GM15510 (cell line): ENCODE results near the gene LTF.

Experiments used
- POLR2A ChIP-seq: IDR thresholded peaks from 3 replicates; pipeline ENCODE4 v1.6.1; 2011; ENCODE audit warnings: borderline replicate concordance; ENCODE audit not compliant: insufficient read length; ENCODE audit errors: extremely low read depth

Gene LTF

DNA sequence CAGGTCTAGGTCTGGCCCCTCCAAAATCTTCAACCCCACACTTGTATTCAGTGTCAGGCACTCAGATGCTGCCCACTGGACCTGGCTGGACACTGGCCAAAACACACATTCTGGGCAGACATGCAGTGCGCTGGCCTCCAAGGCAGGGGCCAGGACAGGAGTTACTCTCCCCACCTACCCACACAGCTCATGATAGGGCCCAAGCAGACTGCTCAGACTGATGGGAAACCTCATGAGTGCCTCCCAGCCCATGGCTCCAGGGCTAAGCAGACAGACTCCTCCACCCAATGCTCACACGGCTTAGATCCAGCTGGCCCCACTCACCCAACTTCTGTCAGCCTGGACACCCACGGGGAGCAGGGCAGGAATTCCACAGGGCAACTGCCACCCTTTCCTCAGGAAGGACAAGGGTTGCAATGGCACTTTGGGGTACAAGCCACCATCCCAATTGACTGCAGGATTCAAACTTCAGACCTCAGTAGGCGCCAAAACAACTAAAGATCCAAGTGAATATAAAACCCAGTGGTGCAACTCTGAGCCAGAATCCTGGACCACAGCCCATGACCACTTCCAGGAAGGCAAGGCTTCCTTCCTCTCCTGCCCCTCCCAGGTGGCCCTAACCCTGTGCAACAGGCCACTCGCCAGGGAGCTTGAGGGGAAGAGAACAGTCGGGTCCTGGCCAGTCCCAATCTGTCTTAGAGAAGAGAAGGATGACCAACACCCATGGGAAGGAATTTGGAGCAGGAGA, 1.4 kb downstream of the LTF start:
- TF ChIP-seq POLR2A: no peak

DNA sequence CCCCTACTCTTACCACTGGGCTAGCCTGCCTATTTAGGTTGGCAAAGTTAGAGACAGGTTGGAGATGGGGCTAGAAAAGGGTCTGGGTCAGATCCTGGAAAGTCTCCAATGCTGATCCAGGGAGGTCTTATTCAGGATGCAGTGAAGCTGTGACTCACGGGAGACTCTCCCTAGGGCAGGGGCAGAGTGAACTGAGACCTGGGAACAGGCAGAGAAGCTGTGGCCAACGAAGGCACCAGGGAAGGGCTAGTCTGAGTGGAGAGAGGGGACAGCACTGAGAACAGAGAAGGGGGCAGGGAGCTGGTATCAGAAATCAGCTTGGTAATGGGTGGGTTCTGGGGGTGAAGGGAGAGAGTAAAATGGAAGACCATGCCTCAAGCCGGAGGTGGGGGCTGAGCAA, 2.2 kb downstream of the LTF start:
- TF ChIP-seq POLR2A: no peak

DNA sequence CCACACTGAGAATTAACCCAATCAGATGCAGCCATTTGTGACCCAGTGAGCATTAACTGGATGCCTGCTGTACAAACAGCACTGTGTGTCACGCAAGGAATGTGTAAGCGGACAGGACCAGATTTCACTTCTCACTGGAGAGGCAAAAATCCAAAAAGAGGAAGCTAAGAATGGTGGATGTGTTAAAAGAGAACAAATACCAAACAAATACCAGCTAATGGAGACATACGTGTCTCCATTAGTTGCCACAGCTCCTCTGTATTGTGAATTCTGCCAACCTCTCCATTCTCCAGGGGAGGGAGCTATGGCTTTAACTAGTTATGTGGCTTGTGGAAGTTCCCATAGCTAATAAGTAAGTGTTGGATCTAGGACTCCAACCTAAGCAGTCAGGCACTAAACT, 2.6 kb downstream of the LTF start:
- no peak for TF ChIP-seq POLR2A

DNA sequence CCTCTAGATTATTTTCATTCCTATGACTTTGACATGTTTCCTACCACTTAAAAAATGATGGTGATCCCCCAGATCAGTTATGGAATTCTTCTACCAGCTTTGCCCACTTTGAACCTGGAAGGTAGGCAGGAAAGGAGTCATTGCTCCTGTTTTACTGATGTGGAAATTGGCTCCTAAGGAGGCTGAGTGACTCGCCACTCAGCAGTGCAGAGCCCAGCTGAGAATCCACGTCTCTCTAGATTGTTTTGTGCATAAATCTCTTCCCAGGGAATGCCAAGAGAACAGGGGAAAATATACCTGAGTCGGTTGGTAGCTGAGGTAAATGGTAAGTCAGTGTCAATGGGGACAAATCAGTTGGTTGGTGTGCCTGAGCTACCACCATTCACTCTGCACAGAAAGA, 4.7 kb downstream of the LTF start:
- no peak for TF ChIP-seq POLR2A

DNA sequence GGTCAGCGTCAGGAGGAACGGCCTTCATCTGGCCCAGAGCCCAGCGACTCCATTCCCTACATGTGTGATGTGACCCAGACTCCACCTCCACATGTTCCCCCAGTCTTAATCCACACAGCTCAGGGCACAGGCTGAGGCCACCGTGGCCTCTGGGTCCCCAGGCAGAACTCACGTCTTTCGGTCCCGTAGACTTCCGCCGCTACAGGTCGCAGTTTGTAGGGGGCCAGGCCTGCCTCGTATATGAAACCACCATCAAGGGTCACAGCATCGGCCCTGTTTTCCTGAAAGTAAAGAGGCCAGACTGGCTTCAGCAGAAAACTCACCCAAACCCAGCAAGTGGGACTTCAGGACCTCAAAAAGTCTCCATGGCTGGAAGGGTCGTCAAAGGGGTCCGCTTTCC, 8.6 kb downstream of the LTF start:
- TF ChIP-seq POLR2A: no peak

DNA sequence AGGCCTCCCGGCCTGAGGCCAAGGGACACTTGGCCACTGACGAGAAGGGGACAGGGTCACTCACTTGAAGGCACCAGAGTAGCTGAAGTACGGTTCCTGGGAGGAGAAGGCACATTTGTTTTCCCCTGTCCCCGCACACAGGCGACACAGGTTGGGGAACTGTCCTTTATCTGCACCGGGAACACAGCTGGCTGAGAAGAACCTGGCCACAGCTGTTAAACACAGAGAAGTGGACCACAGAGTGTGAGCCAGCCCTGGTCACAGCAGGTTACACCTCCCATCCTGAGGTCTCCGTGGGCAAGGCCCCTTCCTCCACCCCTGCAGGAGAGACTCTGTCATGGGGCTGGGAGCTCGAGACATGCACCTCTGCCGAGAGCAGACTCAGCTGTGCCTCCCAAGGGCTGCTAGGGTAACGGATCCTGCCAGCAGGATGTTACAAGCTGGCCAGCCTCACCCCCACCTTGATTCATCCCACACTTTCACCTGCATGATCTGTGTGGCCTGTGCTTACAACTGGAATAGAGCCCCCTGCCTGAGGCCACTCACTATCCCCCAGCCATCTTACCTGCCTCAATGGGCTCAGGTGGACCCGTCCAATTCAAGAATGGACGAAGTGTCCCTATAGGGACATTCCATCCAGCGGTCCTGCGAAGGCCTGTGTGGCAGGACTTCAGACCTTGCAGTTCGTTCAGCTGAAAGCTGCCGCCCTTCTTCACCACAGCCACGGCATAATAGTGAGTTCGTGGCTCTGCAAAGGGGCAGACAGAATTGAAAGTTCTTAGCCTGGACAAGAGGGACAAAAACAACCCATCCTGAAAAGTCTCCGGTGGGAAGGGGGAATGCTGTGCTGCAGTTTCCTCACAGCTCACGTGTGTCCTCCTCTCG, 9.2 kb downstream of the LTF start:
- no peak for TF ChIP-seq POLR2A

DNA sequence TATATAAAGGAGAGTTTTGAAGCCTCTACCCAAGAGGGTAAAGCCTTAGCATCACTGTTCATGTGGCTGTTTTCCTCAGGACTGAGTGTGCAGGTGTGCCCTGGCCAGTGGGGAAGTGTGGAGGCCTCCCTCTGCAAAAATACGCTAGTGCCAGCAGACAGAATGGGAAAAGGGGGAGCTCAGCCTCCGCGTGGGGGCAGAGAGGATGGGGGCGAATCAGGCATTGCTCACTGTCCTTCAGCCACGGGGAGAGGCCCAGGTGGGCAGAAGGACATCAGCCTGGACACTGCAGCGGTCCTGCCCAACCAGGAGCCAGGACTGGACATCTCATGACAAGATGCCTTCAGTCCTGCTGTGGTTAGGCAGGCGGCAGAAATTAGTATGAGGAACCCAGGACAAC, 10.1 kb downstream of the LTF start:
- no peak for TF ChIP-seq POLR2A

DNA sequence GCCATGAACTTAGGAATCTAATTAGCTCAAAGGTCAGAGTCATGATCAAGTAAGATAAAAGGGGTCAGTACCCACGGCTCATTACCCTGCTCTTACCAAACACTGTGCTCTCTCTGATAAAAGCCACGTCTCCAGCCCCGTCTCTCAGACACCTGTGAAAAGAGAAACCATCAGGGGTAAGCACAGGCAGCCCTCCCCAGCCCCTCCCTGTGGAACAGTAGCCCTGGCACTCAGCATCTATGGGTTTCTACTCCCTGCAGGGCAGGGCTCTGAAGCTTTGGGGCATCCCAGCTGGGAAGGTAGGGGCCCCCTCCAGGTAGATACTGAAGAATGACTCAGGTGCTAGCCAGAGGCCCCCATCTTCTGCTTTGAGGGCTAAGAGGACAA, 10.5 kb downstream of the LTF start:
- TF ChIP-seq POLR2A: no peak

DNA sequence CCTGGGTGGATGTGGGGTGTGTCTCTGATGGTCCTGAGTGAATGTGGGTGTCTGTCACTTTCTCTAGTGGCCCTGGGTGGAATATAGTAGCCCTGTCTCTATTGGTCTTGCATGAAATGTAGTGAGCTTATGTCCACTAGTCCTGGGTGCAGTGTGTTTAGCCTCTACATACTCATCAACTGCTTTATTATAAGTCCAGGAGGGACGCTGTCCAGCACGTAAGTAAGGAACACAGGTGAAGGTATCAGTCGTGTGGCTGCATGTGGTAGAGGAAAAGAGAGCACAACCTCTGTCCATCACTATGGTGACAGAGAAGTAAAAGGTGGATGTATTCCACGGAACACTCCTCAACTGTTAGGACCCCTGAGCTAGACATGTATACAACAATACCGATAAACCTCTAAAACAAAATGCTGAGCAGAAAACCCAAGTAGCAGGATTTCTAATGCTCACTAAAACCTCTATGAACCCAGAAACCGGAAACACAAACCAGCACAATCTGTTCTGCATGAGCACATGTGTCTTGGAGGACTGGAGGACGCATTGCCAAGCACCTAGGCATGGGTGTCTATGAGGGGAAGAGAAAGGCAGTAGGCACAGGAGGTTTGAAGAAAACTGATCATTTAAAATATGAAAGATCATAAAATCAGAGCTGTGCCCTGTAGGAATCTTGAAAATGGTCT, 11.0 kb downstream of the LTF start:
- no peak for TF ChIP-seq POLR2A

DNA sequence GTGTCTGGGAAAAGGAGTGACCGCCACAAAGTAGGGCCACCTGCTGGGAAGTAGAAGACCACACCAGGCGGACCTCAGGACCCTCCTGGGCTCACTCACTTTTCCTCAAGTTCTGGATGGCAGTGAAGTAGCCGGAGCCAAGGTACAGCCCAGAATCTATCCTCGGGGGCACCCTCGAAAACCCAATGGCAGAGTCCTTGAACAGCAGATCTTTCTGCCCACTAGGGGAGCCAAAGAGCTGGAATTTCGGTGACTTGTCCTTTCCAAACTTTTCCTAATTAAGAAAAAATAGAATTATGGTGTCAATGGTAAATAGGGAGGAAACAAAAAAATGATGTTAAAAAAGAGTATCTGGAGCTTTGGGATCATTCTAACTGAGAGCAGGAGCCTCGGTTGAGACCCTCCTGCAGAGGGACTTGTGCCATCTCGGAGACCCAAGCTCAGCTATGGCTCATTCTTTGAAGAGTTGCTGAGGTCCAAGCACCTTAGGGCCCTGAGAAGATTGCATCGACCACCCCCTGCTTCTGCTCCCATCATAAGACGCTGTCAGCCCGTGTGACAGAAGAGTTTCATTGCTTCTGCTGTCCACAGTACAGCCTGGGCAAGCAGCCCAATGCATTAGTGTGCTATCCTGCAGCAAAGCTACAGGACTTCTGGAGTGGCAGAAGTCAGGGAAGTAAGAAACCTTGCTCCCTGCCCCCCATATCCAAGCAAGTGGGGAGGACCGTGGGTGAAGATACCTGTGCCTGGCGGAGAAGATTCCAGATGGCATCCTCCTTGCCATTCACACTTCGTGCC, 14.8 kb downstream of the LTF start:
- TF ChIP-seq POLR2A: no peak

DNA sequence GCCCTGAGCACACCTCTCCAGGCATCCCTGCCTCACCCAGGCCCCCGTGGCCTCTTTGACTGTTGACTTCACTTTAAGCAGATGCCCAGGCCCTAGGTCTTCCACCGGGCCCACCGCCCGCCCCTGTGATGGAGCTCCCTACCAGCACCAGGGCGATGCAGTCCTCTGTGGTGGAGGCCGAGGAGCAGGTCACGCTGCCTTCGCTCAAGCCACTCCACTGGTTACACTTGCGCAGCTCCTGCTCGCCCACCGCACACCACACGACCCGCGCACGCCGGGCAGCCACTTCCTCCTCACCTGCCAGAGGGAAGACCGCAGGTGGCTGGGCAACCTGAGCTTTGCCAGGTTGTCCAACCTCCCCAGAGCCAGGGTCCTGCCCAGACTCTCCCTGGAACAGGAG, 16.0 kb downstream of the LTF start:
- TF ChIP-seq POLR2A: no peak

DNA sequence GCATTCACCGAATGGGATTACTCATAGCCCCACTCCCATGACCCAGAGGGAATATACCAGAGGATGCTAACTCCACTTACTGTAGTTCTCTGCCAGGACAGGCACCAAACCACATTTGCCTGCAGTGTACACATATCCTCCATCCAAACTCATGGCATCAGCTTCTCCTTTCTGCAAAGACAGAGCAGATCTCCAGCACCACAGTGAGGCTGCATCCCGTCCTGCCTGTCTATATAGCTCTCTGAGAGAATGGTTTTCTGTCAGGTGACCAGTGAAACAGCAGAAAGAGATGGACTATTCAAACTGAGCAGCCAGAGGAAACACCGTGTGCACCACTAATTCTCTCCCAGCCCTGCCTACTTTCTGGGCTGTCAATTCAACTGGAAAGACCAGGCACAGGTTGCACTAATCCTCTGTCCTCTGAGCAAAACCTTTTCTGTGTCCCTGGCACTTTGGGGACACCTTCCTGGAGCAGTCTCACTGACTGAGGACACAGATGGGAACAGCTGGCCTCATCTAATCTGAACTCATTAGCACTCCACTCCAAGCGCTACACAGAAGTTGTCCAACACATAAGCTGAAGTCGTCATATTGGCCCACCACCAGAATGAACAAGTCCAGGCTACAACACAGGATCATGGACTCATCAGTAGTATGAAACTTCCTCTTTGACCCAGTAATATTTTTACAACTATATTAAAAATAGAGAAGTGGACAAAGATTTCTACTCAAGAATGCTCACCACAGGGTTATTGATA, 17.3 kb downstream of the LTF start:
- TF ChIP-seq POLR2A: no peak

DNA sequence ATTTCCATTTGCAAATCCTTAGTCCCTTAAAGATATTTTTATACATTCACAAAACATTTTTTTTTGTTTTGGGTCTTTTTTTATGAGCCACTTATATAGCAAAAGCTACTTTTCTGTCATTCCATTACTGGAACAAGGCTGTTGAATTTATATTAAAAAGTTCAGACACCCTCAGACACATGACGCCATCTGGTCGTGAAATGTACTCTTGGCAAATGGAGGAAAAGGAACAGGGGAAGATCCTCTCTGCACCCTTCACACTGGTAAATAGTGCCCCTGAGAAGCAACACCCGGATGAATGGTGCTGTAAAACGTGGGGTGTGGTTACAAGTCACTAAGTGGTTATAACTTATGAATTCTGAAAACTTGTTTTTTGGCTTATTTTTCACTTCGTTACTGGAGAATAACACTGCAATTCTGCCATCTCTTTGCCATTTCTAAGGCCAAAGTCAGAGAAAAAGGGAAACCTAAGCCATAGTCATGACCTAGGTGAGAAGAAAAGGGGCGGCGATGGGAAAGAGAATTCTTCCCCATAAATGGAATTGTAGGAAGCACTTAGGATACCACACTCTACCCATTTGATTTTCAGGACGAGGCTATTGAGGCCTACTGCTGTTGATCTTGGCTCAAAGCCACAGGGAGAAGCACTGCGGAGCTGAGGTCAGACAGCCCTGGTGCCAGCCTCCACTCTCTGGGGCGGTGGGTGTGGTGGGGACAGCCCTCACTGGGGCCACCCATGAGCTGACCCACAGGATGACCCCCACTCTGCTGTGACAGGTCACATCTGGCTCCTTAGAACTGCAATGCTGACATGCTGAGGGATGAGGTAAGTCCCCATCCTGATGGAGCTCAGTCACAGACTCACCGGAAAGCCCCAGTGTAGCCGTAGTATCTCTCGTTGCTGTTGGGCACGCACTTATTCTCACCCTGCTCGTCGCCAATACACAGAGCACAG, 21.9 kb downstream of the LTF start:
- TF ChIP-seq POLR2A: no peak
